MV-4-11 (cell line): ENCODE data around the gene ENPP7.

Source experiments
- DNase-seq: peaks from one replicate; lab custom pipeline; 2025; lab: John Stamatoyannopoulos, UW

ENPP7 gene

DNA sequence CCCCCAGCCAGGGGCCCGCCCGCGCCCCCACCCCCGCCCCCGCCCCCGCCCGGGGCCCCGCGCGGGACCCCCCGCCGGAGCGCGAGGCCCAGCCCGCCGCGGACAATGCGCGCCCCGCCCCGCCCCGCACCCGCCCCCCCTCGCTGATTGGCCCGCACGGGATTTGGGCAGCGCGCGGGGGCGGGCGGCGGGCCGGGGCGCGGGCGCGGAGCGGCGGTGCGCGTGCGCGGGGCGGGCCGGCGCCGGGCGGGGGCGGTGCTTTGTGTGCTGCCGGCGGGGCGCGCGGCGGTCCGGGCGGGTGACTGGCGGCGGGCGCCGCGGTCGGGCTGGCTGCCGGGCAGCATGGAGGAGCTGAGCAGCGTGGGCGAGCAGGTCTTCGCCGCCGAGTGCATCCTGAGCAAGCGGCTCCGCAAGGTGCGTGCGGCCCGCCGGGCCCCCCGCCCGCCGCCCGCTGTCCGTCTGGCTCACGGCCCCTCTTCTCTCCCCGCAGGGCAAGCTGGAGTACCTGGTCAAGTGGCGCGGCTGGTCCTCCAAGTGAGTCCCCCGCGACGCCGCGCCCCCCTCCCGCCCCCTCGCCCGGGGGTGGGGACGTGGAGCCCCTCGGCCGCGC, 47.3 kb downstream of the ENPP7 start, which contains the start of gene CBX2:
Gene CBX2, plus strand, starts transcription at position 255 of the 610 bp plus-strand sequence. Its CDS starts 88 bp downstream, at position 343.
- peak; percentile 34 for DNase-seq

DNA sequence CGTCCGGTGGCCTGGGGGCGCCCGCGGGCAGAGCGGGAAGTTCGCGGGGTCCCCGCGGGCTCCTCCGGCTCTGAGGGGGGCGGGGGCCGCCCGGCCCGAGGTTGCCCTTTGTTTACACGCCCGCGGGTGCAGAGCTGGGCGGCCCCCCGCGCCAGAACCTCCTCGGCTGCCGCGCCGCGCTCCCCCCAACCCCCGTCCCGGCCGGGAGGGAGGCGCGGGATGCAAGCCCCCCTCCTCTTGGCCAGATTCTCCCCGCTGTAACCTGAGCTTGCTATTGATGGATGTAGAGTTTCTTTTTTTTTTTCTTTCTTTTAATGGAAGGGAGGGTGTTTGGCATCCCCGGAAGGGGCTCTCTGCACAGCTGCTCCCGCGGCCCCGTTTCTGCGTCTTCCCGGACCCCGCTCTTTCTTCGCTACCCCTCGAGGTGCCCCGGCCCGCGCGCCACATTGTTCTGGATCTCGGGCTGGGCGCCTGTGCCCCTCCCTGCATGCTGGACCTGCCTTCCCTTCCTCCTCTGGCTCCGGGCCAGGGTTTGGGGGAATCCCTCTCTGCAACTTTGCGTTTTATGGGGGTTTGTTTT, 47.9 kb downstream of the ENPP7 start:
- DNase-seq = no peak

DNA sequence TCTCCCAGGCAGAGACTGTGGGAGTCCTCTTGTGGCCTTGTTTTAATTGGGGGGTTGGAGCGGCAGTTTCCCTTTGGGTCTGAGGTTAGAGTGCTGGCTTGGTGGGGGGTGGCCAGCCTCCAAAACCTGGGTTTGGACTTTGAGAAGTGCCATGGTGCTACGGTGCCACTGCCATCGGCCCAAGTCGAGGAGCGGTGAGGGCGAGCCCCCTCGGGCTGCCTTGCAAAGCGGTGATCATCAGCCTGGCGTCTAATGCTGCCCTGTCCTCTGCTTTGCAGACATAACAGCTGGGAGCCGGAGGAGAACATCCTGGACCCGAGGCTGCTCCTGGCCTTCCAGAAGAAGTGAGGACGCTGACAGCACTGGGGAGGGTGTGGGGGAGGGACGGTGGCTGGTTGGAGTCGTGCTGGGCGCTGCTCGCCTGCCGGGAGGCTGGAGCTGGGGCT, 48.4 kb downstream of the ENPP7 start:
- DNase-seq = no peak

DNA sequence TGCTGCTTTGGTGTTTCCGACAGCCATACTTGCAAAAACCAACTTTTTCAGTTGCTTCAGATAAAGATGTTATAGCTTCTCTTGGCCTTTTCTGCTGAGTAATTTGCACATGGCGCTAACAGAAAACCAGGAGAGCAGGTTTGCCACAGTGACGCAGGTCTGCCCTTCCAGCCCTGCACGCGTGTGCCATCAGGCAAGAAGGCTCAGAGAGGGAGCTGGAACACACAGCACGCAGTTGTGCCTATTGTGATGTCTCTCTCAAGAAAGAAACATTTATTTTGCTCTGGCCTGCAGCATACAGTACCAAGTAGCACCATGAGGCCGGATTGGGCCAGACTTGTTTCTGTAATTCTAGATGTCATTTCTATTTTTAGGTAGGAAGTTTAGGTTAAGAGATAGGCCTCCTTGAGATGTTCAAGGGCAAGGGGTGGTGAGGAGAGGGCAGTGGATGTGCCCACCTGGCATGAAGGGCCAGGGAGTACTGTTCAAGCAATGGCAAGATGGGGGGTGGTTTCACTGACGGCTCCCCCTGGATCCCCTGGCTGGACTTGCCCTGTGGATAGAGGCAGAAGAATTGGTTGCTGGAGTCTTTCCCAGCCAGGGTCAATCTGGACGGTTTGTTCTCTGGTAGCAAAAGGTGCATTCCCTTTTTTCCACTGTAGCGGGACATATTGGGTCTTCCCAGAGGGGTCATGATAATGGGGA, 49.1 kb downstream of the ENPP7 start:
- DNase-seq = no peak

DNA sequence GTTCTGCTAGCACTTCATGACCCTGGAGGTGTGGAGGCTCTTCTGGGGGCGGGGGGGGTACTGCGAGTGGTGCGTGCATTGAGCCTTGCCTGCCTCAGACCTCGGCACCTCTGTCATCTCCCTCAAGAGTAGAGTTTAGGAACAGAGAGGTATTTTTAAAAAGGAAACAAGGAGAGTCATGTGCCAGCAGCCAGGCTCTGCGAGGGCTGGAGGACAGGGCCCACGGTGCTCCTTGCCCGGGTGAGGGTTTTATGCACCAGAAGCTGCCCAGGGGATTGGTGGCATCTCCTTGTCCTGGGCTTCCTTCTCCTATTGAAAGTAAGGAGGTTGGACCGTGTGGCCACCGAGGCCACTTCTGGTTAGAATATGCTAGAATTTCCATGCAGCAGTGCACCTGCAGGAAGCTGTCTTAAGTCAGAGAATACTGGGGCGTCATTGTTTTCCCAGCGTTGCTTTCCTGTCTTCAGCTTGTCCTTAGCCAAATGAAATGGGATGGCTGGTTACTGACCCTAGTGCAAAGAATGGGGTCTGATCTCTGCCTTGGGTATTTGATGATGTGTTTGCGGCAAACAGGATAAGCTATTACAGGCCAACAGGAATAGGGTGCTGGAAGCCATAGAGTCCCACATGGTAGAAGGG, 50.4 kb downstream of the ENPP7 start:
- DNase-seq = no peak

DNA sequence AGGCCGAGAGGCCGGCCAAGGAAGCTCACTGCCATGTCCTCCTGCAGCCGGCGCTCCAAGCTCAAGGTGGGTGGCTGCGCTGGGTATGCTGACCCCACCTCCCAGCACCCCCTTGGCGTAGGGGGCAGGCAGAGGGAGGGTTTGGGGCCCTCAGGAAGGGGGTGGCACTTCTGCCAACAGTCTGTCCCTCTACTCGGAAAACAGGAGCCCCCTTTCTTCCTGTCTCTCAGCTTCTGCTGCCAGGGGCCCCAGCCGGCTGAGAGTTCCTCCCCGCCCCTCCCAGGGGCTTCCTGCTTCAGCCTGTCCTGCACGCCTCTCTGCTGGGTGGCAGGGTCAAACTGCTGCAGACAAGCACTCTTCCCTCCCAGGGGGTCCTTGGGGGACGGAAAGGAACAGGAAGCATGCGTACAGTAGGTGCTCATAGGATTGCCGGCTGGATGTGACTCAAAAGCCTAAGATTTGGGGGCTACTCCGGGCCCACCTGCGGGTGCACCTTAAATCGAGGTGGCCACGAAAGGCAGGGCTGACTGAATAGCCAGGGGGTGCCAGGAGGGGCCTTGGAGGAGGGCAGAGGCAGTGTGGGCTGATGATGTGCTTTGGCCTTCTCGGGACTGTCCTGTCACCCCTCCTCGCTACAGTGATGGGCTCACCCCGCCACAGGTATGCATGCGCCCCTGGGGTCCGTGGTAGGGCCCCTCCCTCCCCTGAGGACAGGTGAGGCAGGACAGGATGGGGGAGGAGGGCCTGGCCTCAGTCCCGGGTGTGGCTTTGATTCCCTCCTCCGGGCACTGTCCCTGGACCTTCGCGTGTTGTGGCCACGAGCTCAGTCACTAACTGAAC, 51.2 kb downstream of the ENPP7 start:
- no peak for DNase-seq

DNA sequence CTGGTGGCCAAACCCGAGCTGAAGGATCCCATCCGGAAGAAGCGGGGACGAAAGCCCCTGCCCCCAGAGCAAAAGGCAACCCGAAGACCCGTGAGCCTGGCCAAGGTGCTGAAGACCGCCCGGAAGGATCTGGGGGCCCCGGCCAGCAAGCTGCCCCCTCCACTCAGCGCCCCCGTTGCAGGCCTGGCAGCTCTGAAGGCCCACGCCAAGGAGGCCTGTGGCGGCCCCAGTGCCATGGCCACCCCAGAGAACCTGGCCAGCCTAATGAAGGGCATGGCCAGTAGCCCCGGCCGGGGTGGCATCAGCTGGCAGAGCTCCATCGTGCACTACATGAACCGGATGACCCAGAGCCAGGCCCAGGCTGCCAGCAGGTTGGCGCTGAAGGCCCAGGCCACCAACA, 53.1 kb downstream of the ENPP7 start:
- no peak for DNase-seq

DNA sequence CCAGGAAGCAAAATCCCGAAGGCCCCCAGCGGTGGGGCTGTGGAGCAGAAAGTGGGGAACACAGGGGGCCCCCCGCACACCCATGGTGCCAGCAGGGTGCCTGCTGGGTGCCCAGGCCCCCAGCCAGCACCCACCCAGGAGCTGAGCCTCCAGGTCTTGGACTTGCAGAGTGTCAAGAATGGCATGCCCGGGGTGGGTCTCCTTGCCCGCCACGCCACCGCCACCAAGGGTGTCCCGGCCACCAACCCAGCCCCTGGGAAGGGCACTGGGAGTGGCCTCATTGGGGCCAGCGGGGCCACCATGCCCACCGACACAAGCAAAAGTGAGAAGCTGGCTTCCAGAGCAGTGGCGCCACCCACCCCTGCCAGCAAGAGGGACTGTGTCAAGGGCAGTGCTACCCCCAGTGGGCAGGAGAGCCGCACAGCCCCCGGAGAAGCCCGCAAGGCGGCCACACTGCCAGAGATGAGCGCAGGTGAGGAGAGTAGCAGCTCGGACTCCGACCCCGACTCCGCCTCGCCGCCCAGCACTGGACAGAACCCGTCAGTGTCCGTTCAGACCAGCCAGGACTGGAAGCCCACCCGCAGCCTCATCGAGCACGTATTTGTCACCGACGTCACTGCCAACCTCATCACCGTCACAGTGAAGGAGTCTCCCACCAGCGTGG, 53.7 kb downstream of the ENPP7 start:
- no peak for DNase-seq

DNA sequence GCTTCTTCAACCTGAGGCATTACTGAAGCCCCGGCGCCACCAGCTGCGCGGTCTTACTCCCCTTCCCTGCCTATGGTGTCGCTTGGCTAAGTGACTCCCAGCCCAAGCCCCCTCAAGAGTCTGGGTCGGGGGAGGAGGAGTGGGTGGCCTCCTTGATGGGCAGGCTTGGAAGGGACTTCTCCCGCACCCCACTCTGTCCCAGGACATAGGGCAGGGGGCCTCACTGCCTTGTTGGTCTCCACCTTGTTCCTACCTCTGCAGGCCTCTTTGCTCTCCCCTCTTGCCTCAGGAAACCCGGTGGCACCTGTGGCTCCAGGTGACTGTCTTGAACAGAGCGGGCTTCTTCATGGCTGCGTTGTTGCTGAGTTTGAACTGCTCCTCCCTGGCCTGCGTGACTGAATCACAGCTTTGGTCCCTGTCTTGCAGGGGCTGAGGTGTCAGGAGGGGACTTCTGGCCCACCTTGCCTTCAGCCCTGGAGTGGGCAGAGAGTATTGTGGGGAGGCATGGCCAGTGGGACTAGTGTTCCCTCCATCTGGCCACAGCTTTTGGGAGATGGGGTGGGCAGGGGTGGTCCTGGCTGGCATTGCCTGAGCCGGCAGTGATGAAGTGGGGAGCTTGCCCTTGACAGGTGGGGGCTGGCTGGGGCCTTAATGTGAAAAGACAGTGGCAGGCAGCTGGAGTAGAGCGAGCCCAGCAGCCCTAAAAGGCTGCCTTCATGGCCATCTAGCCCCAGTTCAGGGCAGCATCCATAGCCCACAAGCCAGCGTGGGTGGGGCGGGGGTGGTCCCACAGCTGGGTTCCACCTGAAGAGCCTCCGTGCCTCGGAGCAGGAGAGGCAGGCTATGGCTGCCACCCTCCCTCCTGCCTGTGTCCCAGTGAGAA, 54.5 kb downstream of the ENPP7 start:
- no peak for DNase-seq

DNA sequence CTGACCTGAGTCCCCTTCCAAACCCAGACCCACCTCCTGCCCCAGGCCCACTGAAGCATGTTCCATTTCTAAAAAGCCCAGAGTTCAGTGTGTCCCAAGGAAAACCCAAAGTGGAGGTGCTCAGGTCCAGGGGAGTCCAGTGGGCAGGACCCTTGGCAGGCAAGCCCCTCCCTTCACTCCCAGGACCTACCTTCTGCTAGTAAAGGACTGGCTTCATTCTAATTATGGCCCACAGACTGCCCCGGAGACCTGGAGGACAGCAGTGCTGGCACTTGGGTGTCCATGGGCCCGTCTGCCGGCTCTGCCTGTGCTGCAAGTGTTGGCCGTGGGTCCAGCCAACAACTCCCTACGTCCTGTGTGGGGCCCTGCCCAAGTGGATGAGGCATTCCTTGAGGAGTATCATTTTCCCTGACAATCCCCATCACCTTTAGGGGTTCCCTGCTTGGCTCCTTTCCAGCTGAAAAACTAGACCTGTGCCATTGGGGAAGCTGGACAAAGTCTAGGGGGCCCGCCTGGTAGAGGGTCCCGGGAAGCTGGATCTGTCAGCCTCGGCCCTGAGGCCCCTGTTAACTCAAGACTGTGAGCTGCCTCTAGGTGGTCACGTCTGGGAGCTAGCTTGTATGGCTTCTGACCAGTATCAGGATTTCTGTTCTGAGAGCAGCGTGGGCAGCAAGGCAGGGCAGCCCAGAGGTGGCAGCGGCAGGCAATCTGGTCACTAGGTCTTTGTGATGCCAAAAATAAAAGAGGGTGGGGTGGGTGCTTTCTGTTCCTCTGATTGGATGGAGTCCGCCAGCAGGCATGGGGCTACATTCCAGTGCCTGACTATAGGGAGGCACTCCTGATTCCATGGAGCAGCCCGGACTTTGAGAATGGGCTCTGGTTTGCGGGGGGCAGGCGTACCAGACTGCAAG, 55.4 kb downstream of the ENPP7 start:
- DNase-seq = no peak

DNA sequence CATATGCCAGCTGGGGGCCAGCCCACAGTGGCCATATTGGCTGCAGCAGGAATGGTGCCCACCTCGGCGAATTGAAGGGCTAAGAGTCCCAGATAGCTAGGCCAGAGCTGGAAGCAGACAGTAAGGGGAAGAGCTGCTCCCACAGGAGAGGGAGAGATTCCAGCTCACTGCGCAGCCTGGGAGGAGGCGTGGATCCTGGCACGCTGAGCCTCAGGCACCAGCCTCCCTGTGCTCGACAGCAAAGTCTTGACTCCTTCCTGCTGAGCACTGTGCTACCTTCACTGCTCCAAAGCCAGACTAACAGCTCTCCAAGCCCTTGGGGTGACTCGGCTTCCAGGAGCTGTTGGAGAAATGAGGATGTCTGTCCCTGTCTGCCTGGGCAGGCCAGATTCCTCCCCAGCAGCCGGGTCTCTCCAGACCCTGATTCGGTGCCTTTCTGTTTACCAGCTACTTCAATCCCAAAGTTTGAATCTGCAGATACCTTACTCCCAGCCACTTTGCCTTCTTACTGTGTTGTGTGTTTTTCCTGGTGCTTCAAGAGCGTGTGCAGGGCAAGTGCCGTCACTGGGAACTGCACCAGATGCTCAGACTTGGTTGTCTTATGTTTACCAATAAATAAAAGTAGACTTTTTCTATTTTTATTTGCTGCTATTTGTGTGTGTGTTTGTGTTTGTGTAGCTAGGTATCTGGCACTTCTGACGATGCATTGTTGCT, 56.3 kb downstream of the ENPP7 start:
- no peak for DNase-seq

DNA sequence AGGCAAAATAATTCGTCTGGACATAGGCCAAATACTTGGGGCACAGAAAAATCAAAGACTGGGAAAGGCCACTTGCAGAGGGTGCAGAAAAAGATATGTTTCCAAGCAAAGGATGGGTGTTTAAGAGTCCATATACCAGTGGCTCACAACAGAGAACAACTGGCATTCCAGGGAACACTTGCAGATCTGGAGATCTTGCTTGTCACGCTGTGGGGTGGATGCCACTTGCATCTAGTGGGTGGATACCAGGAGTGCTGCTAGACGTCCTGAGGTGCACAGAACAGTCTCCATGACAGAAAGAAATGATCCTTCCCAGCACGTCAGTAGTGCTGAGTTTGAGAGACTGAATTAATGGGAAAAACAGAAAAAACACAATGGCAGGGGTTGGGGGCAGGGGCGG, 57.7 kb downstream of the ENPP7 start:
- DNase-seq = no peak

DNA sequence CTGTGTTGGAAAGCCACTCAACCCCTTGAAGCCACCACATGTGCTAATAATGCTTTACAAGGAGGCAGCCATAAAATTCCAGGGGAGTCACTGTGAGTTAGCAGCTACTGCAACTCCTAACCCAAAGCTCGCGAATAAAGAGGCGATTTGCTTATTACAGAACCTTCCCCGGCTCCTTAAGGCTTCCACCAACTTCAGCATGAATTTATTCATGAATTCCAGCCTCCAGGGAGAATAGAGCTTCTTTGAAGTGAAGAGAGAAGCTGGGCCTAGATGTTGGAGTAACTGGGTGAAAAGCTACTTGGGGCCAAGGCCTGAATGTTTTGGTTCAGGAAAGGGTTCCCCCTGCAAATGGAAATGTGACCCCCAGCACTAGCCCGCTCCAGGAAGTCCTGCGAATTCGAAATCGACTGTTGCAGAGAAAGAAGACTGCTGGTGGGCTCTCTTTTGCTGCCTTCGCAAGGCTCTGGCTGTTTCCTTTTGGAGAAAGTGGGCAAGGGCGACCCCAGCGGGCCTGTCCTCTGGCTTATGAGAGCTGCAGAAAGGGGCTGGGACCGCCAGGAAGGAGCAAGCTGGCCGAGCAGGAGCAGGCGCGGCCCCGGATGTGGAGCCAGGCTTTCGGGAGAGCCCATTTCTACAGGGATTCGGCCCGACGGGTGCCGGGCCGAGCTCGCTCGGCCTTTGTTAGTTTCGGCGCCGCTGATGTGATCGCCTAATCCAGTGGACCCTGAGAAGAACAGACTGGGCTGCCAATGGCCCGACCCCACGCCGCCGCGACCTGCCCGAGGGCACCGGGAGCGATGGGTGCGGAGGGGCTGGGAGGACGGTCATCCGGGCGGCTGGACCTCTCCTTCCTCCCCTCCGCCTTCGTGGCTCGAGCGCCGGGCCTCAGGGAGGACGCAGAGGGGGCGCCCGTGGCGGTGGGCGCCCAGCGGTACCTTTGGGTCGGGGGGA, 58.5 kb downstream of the ENPP7 start:
- no peak for DNase-seq

DNA sequence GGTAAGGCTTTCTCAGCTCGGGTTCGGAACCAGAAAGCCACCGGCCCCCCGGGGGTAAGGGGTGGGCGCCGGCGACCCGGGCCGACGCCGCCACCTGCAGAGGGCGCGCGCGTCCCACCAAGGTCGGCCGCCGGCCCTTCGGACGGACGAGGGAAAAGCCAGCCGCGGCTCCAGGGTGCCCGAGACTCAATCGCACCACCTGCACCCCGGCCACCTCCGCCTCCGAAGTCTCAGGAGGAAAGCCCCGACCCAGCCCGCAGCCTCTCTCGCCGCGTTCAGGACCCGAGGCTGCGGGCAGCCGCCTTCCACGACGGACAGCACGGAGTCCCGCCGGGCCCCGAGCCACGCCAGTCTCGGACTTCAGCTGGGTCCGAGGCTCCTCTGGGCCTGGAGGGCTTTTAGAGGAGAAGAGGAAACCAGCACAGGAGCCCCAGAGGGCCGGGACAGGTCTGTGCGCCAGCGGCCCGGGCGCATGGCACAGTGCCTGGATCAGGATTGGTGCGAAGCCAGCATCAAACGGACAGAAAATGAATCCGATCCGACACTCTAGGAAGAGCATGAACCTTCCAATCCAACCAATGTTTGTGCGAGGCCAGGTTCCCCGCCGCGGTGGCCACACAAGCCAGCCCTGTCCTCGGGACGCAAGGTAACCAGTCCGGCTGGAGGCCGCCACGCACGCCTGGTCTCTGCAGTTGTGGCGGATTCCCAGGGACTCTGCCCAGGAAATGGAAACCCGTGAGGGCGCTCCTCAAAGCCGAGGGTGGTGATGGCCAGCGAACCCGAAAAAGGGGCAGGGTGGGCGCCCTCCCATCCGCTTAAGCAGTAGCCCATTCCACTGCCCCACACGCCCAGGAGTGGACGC, 59.4 kb downstream of the ENPP7 start:
- no peak for DNase-seq

DNA sequence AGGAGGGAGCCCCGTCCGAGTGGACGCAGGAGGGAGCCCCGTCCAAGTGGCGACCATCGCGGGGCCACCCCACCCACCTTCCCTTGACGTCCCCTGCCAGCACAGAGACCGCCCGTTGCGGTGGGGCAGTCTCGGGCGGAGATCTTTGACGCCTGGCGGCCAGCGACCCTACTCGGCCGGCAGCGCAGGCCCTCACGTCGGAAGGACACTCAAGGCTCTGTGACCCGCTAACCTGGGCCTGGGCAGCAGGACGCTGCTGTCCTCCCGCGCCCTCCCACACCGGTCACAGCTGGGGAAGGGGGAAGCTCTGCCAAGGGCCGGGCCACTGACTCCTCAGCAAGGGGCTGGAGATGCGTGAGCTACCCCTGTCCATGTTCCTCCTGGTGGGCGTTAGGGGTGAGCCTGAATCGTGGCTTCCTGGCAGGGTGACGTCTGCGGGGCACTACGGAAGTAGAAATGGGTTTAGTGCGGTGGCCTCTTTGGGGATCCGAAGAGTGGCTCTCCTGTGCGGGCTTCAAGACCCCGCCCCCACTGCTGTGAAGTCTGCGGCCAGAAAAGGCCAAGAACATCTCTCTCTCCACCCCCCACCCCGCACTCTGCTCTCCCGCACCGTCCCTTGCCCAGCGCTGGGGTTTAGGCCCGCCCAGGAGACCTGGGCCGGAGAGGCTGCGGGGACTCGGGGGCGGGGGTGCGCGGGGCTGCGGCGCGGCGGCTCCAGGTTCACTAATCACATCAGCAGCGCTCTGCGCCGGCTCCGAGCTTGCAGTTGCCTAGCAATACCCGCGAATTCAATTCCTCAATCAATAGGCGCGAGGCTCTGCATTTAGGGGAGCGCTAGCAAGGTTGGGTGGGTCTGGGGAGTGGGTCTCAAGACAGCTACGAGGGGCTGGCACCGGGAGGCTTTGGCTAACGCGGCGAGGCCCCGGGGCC, 60.3 kb downstream of the ENPP7 start:
- no peak for DNase-seq
